Epithelial cell of proximal tubule (primary cell): Measurements from ENCODE around the gene ASNS. TPM values are rescaled to one million over a fixed set of nuclear protein-coding genes. Genes with fewer than 3 reads are reported as not detected.
A peak's percentile ranks its signal among the peaks of the same experiment; 100 is the strongest.

Experiments used
- DNase-seq: peaks from one replicate; pipeline ENCODE4 v3.0.0-alpha.2; 2011; ENCODE audit warnings: low read depth
- H3K4me3 ChIP-seq: 2 replicates; pipeline ENCODE4 v1.5.1; 2011; ENCODE audit warnings: low read depth, mild to moderate bottlenecking, low read length
- CTCF ChIP-seq: conservative IDR thresholded peaks from 2 replicates; pipeline ENCODE4 v1.5.1; 2012; ENCODE audit warnings: low read depth, mild to moderate bottlenecking, low read length
- total RNA-seq: library from RNA; depleted of rRNA; stranded (reverse); fragments of >200 nt; gene quantifications from 2 replicates; pipeline ENCODE4 v1.2.3, GENCODE V29; 2015

The ASNS gene
- total RNA-seq, 1 donor from 2014 or later, result 54.0 TPM

- TF ChIP-seq CTCF, result no peak
- H3K4me3 ChIP-seq, result no peak overlapping the region
- DNase-seq, result no peak
These were observed 24.4 kb downstream of the ASNS start for GRCh38 chr7:97847791-97848190.

- no peak for TF ChIP-seq CTCF
- DNase-seq, result no peak
- no peak overlapping the region for H3K4me3 ChIP-seq
These were observed 25.3 kb downstream of the ASNS start for GRCh38 chr7:97846945-97847344.

- no peak overlapping the region for H3K4me3 ChIP-seq
- TF ChIP-seq CTCF, result peak; percentile 52
- peak; percentile 10 for DNase-seq
These were observed 26.5 kb downstream of the ASNS start for GRCh38 chr7:97845622-97846203.

GRCh38 chr7:97844036-97844435 lies 28.2 kb downstream of the ASNS start:
- no peak for DNase-seq
- TF ChIP-seq CTCF, result peak; percentile 22

GRCh38 chr7:97842772-97843345 lies 29.3 kb downstream of the ASNS start:
- H3K4me3 ChIP-seq, result no peak overlapping the region
- no peak for TF ChIP-seq CTCF
- no peak for DNase-seq

More at GRCh38 chr7:97844036-97844435, 28.2 kb downstream of the ASNS start:
- H3K4me3 ChIP-seq, result no peak overlapping the region

- H3K4me3 ChIP-seq, result no peak overlapping the region
- TF ChIP-seq CTCF, result no peak
- no peak for DNase-seq
These were observed 30.2 kb downstream of the ASNS start for GRCh38 chr7:97842006-97842405.
